NCI-H187 treated with DMSO at 0.1 percent for 48 hours (cell line): ENCODE data around the gene UBR4.

Source experiments
- DNase-seq: peaks from one replicate; lab custom pipeline; 2025; lab: John Stamatoyannopoulos, UW

UBR4 gene

GRCh38 chr1:19035377-19036040, 174.6 kb downstream of the UBR4 start:
- no peak for DNase-seq

GRCh38 chr1:19034721-19035120, 175.3 kb downstream of the UBR4 start:
- DNase-seq: no peak

- no peak for DNase-seq
Measured at GRCh38 chr1:19033926-19034680, 176.0 kb downstream of the UBR4 start.

- DNase-seq: no peak
Measured at GRCh38 chr1:19033515-19033839, 176.6 kb downstream of the UBR4 start.

GRCh38 chr1:19032701-19033514, 177.2 kb downstream of the UBR4 start:
- no peak for DNase-seq

- DNase-seq: no peak
Measured at GRCh38 chr1:19032413-19032695, 177.7 kb downstream of the UBR4 start.

- no peak for DNase-seq
Measured at GRCh38 chr1:19029191-19030085, 180.6 kb downstream of the UBR4 start.

GRCh38 chr1:19028546-19029129, 181.4 kb downstream of the UBR4 start:
- DNase-seq: no peak

GRCh38 chr1:19028110-19028509, 182.0 kb downstream of the UBR4 start:
- DNase-seq: peak; percentile 59
